Measurements from ENCODE around the gene ADSL.

Gene ADSL

GRCh38 chr22:40342521-40342920 lies 3.8 kb upstream of the ADSL start:
- Histone ChIP-seq H3K9me3 (ENCODE audit: control insufficient read depth, insufficient read depth, low read length) (no peaks in the 10 kb centered on the region), H3K4me1 (ENCODE audit: control insufficient read depth, insufficient read depth, low read length) (peaks cover 3% of the 10 kb centered on the region), H3K36me3 (ENCODE audit: control insufficient read depth, insufficient read depth, low read length) (peaks cover 2% of the 10 kb centered on the region; the same call in 1 of the 2 replicates), H3K4me3 (ENCODE audit: low read depth, low read length) (no peak overlapping the region), H3K9ac (ENCODE audit: low read depth, low read length) (no peak overlapping the region), H3K27ac (ENCODE audit: low read depth, low read length) (no peak overlapping the region), H3K27me3 (ENCODE audit: control insufficient read depth, insufficient read depth, low read length) (no peaks in the 10 kb centered on the region)

- no peak overlapping the region for H3K9ac ChIP-seq (ENCODE audit: low read depth, low read length)
- H3K9me3 ChIP-seq (ENCODE audit: control insufficient read depth, insufficient read depth, low read length): no peaks in the 10 kb centered on the region
- H3K27ac ChIP-seq (ENCODE audit: low read depth, low read length): no peak overlapping the region
- no peaks in the 10 kb centered on the region for H3K27me3 ChIP-seq (ENCODE audit: control insufficient read depth, insufficient read depth, low read length)
- H3K36me3 ChIP-seq (ENCODE audit: control insufficient read depth, insufficient read depth, low read length): peaks cover 29% of the 10 kb centered on the region
- H3K4me1 ChIP-seq (ENCODE audit: control insufficient read depth, insufficient read depth, low read length): peaks cover 12% of the 10 kb centered on the region
- peak overlapping the region; percentile 85 for H3K4me3 ChIP-seq (ENCODE audit: low read depth, low read length)
These were observed 1.0 kb upstream of the ADSL start for GRCh38 chr22:40345271-40345670.

- Histone ChIP-seq H3K9me3 (ENCODE audit: control insufficient read depth, insufficient read depth, low read length) (no peaks in the 10 kb centered on the region), H3K27me3 (ENCODE audit: control insufficient read depth, insufficient read depth, low read length) (no peaks in the 10 kb centered on the region), H3K36me3 (ENCODE audit: control insufficient read depth, insufficient read depth, low read length) (peaks cover 34% of the 10 kb centered on the region), H3K27ac (ENCODE audit: low read depth, low read length) (peak overlapping the region; percentile 94), H3K9ac (ENCODE audit: low read depth, low read length) (peak overlapping the region; percentile 74), H3K4me3 (ENCODE audit: low read depth, low read length) (peak overlapping the region; percentile 85), H3K4me1 (ENCODE audit: control insufficient read depth, insufficient read depth, low read length) (peaks cover 12% of the 10 kb centered on the region)
These were observed 500 bp upstream of the ADSL start for GRCh38 chr22:40345815-40346184.

- Histone ChIP-seq H3K4me3 (ENCODE audit: low read depth, low read length) (peak overlapping the region; percentile 85), H3K27ac (ENCODE audit: low read depth, low read length) (peak overlapping the region; percentile 94), H3K27me3 (ENCODE audit: control insufficient read depth, insufficient read depth, low read length) (no peaks in the 10 kb centered on the region), H3K4me1 (ENCODE audit: control insufficient read depth, insufficient read depth, low read length) (peaks cover 12% of the 10 kb centered on the region), H3K36me3 (ENCODE audit: control insufficient read depth, insufficient read depth, low read length) (peaks cover 47% of the 10 kb centered on the region), H3K9ac (ENCODE audit: low read depth, low read length) (peak overlapping the region; percentile 74), H3K9me3 (ENCODE audit: control insufficient read depth, insufficient read depth, low read length) (no peaks in the 10 kb centered on the region)
These were observed 1.0 kb downstream of the ADSL start for GRCh38 chr22:40347300-40347699.

GRCh38 chr22:40348025-40348658 lies 1.8 kb downstream of the ADSL start:
- no peaks in the 10 kb centered on the region for H3K9me3 ChIP-seq (ENCODE audit: control insufficient read depth, insufficient read depth, low read length)
- H3K36me3 ChIP-seq (ENCODE audit: control insufficient read depth, insufficient read depth, low read length): peaks cover 56% of the 10 kb centered on the region
- no peak overlapping the region for H3K27ac ChIP-seq (ENCODE audit: low read depth, low read length)
- peaks cover 12% of the 10 kb centered on the region for H3K4me1 ChIP-seq (ENCODE audit: control insufficient read depth, insufficient read depth, low read length)
- H3K4me3 ChIP-seq (ENCODE audit: low read depth, low read length): peak overlapping the region; percentile 85
- no peak overlapping the region for H3K9ac ChIP-seq (ENCODE audit: low read depth, low read length)
- no peaks in the 10 kb centered on the region for H3K27me3 ChIP-seq (ENCODE audit: control insufficient read depth, insufficient read depth, low read length)

GRCh38 chr22:40352763-40353162 lies 6.5 kb downstream of the ADSL start:
- Histone ChIP-seq H3K36me3 (ENCODE audit: control insufficient read depth, insufficient read depth, low read length) (peaks cover 93% of the 10 kb centered on the region), H3K4me1 (ENCODE audit: control insufficient read depth, insufficient read depth, low read length) (peaks cover 7% of the 10 kb centered on the region; the same call in 1 of the 2 replicates), H3K9me3 (ENCODE audit: control insufficient read depth, insufficient read depth, low read length) (no peaks in the 10 kb centered on the region)

GRCh38 chr22:40361100-40361499 lies 14.8 kb downstream of the ADSL start:
- Histone ChIP-seq H3K27me3 (ENCODE audit: control insufficient read depth, insufficient read depth, low read length) (no peaks in the 10 kb centered on the region), H3K9ac (ENCODE audit: low read depth, low read length) (no peak overlapping the region), H3K4me1 (ENCODE audit: control insufficient read depth, insufficient read depth, low read length) (no peaks in the 10 kb centered on the region), H3K36me3 (ENCODE audit: control insufficient read depth, insufficient read depth, low read length) (peaks cover 98% of the 10 kb centered on the region), H3K9me3 (ENCODE audit: control insufficient read depth, insufficient read depth, low read length) (no peaks in the 10 kb centered on the region), H3K4me3 (ENCODE audit: low read depth, low read length) (no peak overlapping the region), H3K27ac (ENCODE audit: low read depth, low read length) (no peak overlapping the region)

More at GRCh38 chr22:40352763-40353162, 6.5 kb downstream of the ADSL start:
- Histone ChIP-seq H3K4me3 (ENCODE audit: low read depth, low read length) (no peak overlapping the region), H3K9ac (ENCODE audit: low read depth, low read length) (no peak overlapping the region), H3K27ac (ENCODE audit: low read depth, low read length) (no peak overlapping the region), H3K27me3 (ENCODE audit: control insufficient read depth, insufficient read depth, low read length) (no peaks in the 10 kb centered on the region)

GRCh38 chr22:40363059-40363458 lies 16.8 kb downstream of the ADSL start:
- Histone ChIP-seq H3K9me3 (ENCODE audit: control insufficient read depth, insufficient read depth, low read length) (no peaks in the 10 kb centered on the region), H3K4me1 (ENCODE audit: control insufficient read depth, insufficient read depth, low read length) (no peaks in the 10 kb centered on the region), H3K27ac (ENCODE audit: low read depth, low read length) (no peak overlapping the region), H3K36me3 (ENCODE audit: control insufficient read depth, insufficient read depth, low read length) (peaks cover 100% of the 10 kb centered on the region), H3K4me3 (ENCODE audit: low read depth, low read length) (no peak overlapping the region), H3K9ac (ENCODE audit: low read depth, low read length) (no peak overlapping the region), H3K27me3 (ENCODE audit: control insufficient read depth, insufficient read depth, low read length) (no peaks in the 10 kb centered on the region)

GRCh38 chr22:40364431-40364830 lies 18.1 kb downstream of the ADSL start:
- no peaks in the 10 kb centered on the region for H3K4me1 ChIP-seq (ENCODE audit: control insufficient read depth, insufficient read depth, low read length)
- no peak overlapping the region for H3K9ac ChIP-seq (ENCODE audit: low read depth, low read length)
- no peak overlapping the region for H3K27ac ChIP-seq (ENCODE audit: low read depth, low read length)
- H3K9me3 ChIP-seq (ENCODE audit: control insufficient read depth, insufficient read depth, low read length): no peaks in the 10 kb centered on the region
- no peak overlapping the region for H3K4me3 ChIP-seq (ENCODE audit: low read depth, low read length)
- peaks cover 97% of the 10 kb centered on the region for H3K36me3 ChIP-seq (ENCODE audit: control insufficient read depth, insufficient read depth, low read length)
- H3K27me3 ChIP-seq (ENCODE audit: control insufficient read depth, insufficient read depth, low read length): no peaks in the 10 kb centered on the region

GRCh38 chr22:40366068-40366467 lies 19.8 kb downstream of the ADSL start:
- Histone ChIP-seq H3K27me3 (ENCODE audit: control insufficient read depth, insufficient read depth, low read length) (no peaks in the 10 kb centered on the region), H3K9ac (ENCODE audit: low read depth, low read length) (no peak overlapping the region), H3K27ac (ENCODE audit: low read depth, low read length) (no peak overlapping the region), H3K9me3 (ENCODE audit: control insufficient read depth, insufficient read depth, low read length) (no peaks in the 10 kb centered on the region), H3K4me3 (ENCODE audit: low read depth, low read length) (no peak overlapping the region), H3K36me3 (ENCODE audit: control insufficient read depth, insufficient read depth, low read length) (peaks cover 85% of the 10 kb centered on the region), H3K4me1 (ENCODE audit: control insufficient read depth, insufficient read depth, low read length) (no peaks in the 10 kb centered on the region)

- Histone ChIP-seq H3K27me3 (ENCODE audit: control insufficient read depth, insufficient read depth, low read length) (no peaks in the 10 kb centered on the region), H3K27ac (ENCODE audit: low read depth, low read length) (no peak overlapping the region), H3K9ac (ENCODE audit: low read depth, low read length) (no peak overlapping the region), H3K36me3 (ENCODE audit: control insufficient read depth, insufficient read depth, low read length) (peaks cover 72% of the 10 kb centered on the region), H3K9me3 (ENCODE audit: control insufficient read depth, insufficient read depth, low read length) (no peaks in the 10 kb centered on the region), H3K4me1 (ENCODE audit: control insufficient read depth, insufficient read depth, low read length) (0 out of 2 replicates have a peak, but pooled peaks cover 4% of the 10 kb centered on the region), H3K4me3 (ENCODE audit: low read depth, low read length) (no peak overlapping the region)
These were observed 21.0 kb downstream of the ADSL start for GRCh38 chr22:40367342-40367741.

Measured in HUES48 (cell line).